NCI-H1694 (cell line): ENCODE measurements around the gene RIF1.
A peak's percentile ranks its signal among the peaks of the same experiment; 100 is the strongest.

Source experiments
- DNase-seq: peaks from one replicate; lab custom pipeline; 2025; lab: John Stamatoyannopoulos, UW

RIF1 gene, protein sequence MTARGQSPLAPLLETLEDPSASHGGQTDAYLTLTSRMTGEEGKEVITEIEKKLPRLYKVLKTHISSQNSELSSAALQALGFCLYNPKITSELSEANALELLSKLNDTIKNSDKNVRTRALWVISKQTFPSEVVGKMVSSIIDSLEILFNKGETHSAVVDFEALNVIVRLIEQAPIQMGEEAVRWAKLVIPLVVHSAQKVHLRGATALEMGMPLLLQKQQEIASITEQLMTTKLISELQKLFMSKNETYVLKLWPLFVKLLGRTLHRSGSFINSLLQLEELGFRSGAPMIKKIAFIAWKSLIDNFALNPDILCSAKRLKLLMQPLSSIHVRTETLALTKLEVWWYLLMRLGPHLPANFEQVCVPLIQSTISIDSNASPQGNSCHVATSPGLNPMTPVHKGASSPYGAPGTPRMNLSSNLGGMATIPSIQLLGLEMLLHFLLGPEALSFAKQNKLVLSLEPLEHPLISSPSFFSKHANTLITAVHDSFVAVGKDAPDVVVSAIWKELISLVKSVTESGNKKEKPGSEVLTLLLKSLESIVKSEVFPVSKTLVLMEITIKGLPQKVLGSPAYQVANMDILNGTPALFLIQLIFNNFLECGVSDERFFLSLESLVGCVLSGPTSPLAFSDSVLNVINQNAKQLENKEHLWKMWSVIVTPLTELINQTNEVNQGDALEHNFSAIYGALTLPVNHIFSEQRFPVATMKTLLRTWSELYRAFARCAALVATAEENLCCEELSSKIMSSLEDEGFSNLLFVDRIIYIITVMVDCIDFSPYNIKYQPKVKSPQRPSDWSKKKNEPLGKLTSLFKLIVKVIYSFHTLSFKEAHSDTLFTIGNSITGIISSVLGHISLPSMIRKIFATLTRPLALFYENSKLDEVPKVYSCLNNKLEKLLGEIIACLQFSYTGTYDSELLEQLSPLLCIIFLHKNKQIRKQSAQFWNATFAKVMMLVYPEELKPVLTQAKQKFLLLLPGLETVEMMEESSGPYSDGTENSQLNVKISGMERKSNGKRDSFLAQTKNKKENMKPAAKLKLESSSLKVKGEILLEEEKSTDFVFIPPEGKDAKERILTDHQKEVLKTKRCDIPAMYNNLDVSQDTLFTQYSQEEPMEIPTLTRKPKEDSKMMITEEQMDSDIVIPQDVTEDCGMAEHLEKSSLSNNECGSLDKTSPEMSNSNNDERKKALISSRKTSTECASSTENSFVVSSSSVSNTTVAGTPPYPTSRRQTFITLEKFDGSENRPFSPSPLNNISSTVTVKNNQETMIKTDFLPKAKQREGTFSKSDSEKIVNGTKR (N-terminal part only)

GRCh38 chr2:151409601-151410484 is at the start of gene RIF1:
RIF1 (plus strand) TSS chr2:151409902; CDS start chr2:151410424, 522 bp downstream.
- peak; percentile 91 for DNase-seq

DNA sequence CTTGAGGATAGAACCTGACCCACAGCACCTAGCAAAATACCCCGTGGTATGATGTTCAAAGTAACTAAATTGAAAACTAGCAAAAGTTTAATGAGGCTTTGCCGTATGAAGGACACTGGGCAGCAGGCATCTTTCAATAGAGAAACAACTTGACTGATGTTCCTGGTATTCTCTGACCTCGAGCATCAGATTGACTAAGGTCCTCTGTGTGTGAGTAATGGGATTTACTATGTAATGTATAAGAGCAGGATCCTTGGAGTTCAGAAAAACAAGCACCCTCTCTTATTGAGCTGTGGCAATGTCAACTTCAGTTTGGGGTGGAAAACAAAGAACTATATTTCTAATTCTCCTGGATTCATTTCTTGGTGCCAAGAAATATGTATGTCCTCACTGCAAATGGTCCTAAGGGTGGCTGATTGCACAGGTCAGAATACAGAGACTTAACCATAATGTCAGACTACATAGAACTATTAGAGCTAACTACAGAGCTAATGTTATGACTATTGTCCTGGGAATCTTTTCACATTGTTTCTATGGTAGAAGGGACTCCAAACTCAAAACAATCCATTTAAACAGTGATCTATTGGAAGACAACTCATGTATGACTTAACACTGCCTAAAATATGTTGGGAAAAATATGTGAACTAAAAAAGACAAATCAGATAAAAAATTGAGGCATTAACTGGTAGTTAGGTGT is 47.9 kb upstream of the RIF1 start:
- no peak for DNase-seq

GRCh38 chr2:151363709-151364108 is 46.0 kb upstream of the RIF1 start:
- no peak for DNase-seq

DNA sequence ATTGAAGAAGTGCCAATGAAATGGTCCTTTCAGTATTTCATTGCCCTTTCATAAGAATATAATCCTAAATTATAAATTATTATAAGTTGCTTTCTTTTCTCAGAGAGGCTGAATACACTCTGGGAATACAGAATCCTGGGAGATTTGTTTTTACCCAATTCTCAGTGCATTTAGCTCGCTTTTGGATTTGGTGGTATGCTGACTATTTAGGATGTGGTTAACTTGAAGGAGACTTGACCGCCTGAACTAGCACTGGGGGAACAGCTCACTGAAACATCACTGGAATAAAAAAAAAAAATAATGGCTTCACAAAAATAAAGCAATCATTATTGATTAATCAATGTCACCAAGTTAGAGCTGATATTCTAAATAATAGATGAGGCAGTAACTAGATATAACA is 42.1 kb upstream of the RIF1 start:
- DNase-seq: no peak

GRCh38 chr2:151374436-151374835 is 35.3 kb upstream of the RIF1 start:
- no peak for DNase-seq

- DNase-seq: no peak
Measured at GRCh38 chr2:151379169-151379568, 30.5 kb upstream of the RIF1 start.

DNA sequence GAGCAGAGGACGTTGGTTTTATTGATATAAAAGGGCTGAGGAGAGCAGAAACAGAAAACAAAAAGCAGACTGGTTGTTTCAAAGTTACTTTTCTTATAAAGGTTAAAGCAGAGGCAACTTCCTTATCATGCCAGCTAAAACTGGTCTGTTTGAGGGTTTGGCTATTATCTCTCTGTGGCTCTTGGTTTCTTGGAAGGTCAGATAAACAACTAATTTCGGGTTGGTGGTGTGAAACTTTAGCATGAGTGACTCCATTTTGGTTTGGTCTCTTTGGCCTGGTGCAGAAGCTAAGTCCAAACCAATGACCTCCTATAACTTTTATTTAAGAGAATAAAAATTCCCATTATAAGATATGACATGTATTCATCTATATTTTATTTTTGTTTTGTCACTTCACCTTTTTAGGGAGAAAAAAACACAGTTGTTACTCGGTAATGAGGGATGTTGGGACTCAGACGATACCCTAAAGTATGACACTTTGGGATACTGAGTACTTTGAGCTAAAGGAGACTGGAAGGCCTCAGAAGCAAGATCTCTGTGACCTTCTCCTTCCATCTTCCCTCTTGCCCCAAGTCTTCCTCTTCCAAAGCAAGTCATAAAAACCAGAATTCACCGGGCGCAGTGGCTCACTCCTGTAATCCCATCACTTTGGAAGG is 29.0 kb upstream of the RIF1 start:
- no peak for DNase-seq

DNA sequence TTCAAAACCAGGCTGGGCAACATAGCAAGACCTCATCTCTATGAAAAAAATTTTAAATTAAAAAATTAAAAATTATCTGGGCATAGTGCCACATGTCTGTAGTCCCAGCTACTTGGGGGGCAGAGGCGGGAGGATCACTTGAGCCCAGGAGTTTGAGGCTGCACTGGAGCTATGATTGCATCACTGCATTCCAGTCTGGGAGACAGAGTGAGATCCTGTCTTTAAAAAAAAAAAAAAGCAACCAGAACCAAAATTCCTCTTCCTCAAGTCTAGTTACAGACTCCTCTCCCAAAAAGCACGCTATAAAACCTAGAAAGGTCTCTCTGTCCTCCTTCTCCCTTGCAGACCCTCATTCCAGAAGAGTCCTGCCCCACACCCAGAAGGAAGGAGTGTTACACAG is 28.4 kb upstream of the RIF1 start:
- DNase-seq: no peak

- no peak for DNase-seq
Measured at GRCh38 chr2:151388011-151388410, 21.7 kb upstream of the RIF1 start.

GRCh38 chr2:151391436-151391835 is 18.3 kb upstream of the RIF1 start:
- DNase-seq: no peak

DNA sequence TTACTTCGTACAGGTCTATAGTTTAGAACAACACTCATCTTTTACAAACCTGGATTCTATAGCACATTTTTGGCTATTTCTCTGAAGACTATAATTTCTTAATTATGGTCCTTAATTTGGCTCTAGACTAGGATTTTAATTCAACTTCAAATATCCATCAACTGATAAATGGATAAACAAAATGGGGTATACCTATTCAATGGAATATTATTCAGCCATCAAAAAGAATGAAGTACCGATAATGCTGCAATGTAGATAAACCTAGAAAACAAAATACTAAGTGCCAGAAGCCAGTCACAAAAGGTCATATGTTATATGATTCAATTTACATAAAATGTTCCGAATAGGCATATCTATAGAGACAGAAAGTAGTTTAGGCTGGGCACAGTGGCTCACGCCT is 15.2 kb upstream of the RIF1 start:
- no peak for DNase-seq

GRCh38 chr2:151395509-151396374 is 14.0 kb upstream of the RIF1 start:
- DNase-seq: no peak

- no peak for DNase-seq
Measured at GRCh38 chr2:151399981-151400380, 9.7 kb upstream of the RIF1 start.

DNA sequence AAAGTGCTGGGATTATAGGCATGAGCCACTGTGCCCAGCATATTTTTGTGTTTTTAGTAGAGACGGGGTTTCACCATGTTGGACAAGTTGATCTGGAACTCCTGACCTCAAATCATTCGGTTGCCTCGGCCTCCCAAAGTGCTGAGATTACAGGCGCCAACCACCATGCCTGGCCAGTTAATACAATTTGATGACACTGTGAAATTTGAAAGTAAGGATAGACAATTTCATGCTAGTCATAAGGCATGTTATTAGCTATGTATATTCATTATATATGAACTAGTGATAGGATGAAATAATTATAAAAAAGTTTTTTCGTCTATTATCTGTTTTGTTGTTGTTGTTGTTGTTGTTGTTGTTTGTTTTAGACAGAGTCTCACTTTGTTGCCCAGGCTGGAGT is 8.6 kb upstream of the RIF1 start:
- DNase-seq: no peak

GRCh38 chr2:151403914-151404313 is 5.8 kb upstream of the RIF1 start:
- DNase-seq: no peak

GRCh38 chr2:151405376-151405775 is 4.3 kb upstream of the RIF1 start:
- no peak for DNase-seq

- no peak for DNase-seq
Measured at GRCh38 chr2:151407281-151407680, 2.4 kb upstream of the RIF1 start.

DNA sequence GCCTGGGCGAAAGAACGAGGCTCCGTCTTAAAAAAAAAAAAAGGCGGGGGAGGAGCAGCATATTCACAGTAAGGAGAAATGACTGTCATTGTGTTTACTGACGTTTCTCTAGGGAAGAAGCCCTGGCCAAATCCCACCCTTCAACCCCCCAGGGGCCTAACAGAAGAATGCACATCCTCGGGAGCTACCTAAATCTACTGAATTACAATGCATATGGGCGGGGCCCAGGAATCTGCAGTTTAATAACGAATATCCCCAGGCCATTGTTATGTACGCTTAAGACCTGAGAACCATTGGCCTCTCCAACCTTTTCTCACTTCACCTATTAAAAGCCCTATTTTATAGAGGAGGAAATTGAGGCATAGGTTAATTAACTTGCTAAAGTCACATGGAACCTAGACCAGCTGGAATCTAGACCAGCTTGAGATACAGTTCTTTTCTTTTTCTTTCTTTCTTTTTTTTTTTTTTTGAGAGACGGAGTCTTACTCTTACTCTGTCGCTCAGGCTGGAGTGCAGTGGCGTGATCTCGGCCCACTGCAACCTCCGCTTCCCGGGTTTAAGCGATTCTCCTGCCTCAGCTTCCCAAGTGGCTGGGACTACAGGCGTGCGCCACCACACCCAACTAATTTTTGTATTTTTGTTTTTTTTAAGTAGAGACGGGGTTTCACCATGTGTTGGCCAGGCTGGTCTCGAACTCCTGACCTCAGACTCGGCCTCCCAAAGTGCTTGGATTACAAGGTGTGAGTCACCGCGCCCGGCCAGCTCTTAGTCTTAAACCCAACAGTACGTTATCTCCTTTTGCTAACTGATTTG is 708 bp upstream of the RIF1 start:
- DNase-seq: no peak
